EH (cell line): ENCODE measurements around the gene GZMM.
A peak's percentile ranks its signal among the peaks of the same experiment; 100 is the strongest.

Source experiments
- DNase-seq: peaks from one replicate; pipeline ENCODE4 v3.0.0-alpha.2; 2015; ENCODE audit warnings: low read depth

The GZMM gene

DNA sequence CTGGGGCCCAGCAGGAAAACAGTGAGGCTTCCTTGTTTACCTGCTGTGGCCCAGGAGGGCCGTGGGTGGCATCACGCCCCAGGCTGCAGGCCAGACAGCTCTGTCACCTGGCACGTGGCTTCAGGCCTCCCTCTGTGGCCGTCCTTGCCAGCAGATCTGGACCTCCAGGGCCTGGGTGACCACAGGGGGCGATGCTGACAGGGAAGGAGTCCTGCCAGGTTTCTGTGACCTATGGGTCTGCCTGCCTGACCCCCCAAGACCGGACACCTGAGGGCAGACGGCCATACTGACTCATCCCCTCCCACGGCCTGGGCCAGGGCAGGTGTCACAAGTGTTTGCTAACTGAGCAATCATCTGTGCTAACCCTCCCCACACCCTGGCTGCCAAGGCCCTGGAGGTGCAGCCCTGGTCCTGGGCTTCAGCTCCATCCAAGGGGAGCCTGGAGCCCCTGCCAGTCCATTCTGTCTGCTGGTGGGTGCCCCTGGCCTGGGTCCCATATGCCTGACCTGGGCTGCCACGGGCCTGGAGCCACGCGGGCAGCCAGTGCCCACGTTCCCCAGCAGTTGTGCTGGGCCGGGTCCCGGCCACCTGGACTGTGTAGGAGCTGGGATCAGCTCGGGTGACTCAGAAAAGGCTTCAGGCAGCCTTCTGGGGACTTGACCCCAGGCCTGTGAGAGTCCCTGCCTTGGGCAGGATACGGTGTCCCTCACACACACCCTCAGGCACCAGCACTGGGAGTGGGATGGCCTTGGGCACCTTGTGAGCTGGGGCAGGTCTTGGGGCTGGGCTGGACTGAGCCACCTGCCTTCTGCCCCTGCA, 8.6 kb upstream of the GZMM start:
- no peak for DNase-seq

DNA sequence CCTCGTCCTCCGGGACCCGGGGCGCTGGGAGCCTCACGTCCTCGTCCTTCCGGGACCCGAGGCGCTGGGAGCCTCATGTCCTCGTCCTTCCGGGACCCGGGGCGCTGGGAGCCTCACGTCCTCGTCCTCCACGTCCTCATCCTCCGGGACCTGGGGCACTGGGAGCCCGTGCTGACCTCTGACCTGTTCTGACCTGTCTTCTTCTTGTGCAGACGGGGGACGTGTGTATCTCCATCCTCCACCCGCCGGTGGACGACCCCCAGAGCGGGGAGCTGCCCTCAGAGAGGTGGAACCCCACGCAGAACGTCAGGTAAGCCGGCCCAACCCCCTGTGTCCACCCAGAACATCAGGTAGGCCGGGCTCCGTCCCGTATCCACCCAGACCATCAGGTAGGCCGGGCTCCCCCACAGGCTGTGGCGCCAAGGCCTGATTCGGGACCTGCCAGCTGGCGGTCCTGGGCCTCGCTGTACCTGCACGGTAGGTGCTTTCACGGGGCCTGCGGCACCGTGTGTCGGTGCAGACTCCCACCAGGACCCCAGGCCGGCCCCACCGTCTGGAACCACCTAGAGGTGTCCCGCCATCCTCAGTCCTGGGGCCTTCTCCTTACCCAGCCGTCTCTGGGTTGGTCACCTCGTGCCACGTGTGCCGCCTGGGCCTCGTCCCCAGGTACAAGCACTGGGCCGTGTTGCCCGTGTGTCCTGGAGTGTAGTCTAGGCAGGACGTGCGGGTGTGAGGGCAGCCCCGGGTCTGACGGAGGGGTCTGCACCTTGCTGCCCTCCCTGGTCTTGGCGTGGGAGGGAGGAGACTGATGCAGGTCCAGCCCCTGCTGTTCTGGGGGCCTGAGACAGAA, 7.6 kb upstream of the GZMM start:
- DNase-seq: no peak

DNA sequence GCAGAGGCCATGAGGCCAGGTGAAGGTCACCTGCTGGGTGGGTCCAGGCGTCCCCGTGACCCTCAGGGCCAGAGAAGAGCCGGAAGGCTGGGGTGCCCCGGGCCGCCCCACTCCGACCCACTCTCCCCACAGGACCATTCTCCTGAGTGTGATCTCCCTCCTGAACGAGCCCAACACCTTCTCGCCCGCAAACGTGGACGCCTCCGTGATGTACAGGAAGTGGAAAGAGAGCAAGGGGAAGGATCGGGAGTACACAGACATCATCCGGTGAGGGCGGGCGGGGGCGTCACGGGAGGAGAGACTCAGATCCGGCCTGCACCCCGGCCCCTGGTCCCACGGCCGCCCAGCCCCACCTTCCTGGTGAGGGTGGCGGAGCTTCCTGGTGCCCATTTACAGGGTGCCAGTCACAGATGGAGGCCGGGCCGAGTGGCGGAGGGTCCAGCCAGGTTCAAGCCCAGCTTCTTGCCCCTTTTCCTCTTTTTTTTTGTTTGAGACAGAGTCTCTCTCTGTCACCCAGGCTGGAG, 6.9 kb upstream of the GZMM start:
- DNase-seq: no peak

DNA sequence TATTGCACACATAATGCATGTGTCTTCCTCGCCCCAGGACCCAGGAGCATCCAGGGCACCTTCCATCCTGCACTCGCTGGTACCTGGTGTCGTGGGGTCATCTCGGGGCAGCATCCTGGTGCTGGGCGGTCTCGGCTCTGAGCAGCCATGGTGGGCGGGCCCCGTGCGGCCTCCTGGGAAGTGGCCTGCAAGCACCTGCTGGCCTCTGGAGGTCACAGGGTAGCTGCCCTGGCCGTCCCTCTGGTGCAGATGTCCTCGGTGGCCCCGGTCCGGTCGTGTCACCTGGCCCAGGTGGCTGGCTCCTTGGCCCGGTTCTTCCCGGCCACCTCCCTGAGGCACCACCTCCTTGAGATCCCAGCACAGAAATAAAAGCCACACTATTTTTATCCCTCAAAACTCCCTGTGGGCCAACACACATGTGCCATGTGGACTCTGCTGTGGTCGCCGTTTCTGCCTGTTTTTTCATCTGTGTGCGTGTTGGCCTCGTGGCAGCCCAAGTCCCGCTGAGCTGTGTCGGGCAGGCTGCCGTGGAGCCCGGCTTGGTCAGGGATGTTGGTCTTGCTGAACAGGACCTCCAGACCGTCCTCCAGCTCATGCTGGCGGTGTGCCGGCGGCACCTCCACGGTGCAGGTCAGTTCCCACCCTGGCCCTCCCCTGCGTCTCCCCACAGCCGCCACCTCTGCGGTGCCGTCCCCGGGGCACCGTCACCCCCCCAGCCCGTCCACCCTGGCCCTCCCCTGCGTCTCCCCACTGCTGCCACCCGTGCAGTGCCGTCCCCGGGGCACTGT, 5.0 kb upstream of the GZMM start:
- DNase-seq: no peak

DNA sequence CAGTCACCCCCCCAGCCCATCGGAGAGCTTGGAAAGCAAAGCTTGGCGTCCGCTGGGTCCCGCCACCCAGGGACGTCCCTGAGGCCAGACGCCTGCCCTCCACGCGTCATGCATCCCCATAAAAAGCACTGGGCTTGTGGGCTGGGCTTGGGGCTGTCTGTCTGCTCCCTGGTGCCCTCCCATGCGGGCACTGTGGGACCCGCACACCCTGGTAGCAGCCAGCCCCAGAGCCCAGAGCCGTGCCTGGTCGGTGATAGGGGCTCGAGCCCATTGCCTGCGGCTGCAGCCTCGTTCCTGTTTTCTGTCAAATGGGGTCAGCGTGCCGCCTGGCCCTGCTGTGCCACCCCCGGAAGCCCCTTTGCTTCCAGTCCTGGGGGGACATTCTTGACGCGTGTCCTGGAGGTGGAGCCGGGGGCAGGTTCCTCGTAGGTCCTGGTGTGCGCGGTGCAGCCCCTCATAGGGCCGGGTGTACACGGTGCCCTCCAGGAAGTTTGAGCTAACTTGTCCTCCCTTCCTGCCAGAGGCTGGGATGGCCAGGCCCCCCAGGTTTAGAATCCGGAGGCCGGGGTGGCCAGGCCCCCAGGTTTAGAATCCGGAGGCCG, 4.3 kb upstream of the GZMM start:
- no peak for DNase-seq

DNA sequence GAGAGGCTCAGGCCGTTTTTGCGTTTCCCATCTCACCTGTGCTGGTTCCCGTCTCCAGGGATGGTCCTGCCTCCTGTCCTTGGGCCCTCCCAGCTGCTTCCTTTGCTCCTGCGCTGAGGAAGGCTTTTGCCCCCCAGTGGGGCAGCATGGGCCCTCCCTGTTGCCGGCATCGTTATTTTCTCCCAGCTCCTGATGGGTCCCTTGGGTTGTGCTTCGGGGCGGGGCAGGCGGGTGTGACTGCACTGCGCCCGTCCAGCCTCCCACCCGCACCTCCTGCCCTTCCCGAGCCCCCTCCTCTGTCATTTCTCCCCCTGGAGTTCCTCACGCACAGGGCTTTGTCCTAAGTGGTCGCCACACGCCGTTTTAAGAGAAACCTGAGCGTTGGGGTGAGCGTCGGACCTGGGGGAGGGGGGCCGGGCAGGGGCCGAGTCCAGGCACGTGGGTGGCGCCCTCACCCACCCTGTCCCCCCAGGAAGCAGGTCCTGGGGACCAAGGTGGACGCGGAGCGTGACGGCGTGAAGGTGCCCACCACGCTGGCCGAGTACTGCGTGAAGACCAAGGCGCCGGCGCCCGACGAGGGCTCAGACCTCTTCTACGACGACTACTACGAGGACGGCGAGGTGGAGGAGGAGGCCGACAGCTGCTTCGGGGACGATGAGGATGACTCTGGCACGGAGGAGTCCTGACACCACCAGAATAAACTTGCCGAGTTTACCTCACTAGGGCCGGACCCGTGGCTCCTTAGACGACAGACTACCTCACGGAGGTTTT, 2.8 kb upstream of the GZMM start:
- no peak for DNase-seq

DNA sequence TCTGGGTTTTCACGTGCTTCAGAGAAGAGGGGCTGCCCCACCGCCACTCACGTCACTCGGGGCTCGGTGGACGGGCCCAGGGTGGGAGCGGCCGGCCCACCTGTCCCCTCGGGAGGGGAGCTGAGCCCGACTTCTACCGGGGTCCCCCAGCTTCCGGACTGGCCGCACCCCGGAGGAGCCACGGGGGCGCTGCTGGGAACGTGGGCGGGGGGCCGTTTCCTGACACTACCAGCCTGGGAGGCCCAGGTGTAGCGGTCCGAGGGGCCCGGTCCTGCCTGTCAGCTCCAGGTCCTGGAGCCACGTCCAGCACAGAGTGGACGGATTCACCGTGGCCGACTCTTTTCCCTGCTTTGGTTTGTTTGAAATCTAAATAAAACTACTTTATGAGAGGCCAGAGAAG, 2.2 kb upstream of the GZMM start:
- DNase-seq: no peak

DNA sequence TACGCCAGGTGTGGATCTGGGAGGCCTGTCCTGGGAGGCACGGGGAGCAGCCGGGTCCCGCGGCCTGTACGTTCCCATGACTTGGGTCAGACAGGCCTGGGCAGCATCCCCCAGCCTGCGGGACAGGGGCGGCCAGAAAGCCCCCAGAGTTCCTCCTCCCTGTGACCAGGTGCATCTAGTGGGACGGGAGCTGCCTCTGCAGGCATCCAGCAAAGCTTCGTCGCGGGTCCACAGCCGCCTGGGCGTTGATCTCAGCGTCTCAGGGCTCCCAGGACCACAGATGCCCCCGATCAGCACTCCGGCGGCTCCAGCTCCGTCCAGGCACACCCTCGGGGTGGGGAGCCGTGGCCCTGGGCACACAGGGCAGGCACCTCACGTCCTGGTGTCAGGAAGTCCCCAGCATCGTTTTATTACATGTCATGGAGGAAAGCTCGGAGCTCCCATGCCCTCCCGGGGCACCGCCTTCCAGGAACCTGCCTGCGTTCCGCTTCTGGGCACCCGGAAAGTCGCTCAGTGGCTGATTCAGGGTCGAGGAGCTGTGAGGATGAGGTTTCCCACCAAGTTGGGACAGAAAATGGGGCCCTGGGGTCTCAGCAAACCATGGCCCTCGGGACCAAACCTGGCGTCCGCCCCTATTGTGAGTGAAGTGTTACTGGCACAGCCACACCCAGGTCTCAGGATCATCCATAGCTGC, 1.5 kb upstream of the GZMM start:
- DNase-seq: no peak

DNA sequence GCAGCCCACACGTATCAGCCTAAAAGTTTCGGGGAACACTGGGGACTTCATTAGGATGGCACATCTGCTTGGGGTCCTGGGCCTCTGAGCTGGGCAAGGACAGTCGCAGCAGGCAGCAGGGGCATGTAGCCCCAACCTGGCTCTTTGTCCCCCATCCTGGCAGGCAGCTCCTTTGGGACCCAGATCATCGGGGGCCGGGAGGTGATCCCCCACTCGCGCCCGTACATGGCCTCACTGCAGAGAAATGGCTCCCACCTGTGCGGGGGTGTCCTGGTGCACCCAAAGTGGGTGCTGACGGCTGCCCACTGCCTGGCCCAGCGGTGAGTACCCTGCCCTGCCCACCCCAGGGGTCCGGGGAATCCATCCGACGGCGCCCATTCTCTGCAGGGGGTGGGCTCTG, 3.3 kb downstream of the GZMM start:
- no peak for DNase-seq

DNA sequence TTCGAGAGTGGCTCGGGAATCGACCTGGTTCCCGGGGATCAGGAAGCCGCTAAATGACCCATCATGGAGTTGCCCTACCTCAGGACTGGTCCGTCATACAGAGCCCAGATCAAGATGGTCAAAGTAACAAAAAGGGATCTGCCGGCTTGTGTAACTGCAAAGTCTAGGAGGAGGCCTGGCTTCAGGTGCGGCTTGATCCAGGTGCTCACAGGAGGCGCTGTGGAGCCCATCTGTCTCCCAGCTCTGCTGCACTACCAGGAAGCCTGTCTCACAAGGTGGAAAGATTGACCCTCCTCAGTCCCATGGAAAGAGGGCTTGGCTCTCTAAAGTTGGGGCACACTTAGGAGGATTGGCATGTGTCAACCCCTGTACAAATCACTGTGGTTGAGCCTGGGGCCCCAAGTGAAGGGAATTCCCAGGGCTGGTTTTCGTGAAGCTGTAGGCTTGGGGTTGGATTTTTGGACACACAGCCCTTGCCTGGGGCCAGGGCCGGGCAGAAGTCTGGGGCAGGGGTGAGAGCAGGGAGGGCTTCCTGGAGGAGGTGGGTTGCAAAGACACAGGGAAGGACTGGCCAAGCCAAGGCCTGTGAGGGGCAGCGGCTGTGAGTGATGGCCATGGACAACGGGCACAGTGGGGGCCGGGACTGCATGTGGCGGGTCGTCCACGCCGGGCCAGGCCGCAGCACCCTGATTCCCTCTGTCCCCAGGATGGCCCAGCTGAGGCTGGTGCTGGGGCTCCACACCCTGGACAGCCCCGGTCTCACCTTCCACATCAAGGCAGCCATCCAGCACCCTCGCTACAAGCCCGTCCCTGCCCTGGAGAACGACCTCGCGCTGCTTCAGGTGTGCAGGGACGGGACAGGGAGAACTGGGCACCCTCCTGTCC, 4.2 kb downstream of the GZMM start:
- DNase-seq: no peak

DNA sequence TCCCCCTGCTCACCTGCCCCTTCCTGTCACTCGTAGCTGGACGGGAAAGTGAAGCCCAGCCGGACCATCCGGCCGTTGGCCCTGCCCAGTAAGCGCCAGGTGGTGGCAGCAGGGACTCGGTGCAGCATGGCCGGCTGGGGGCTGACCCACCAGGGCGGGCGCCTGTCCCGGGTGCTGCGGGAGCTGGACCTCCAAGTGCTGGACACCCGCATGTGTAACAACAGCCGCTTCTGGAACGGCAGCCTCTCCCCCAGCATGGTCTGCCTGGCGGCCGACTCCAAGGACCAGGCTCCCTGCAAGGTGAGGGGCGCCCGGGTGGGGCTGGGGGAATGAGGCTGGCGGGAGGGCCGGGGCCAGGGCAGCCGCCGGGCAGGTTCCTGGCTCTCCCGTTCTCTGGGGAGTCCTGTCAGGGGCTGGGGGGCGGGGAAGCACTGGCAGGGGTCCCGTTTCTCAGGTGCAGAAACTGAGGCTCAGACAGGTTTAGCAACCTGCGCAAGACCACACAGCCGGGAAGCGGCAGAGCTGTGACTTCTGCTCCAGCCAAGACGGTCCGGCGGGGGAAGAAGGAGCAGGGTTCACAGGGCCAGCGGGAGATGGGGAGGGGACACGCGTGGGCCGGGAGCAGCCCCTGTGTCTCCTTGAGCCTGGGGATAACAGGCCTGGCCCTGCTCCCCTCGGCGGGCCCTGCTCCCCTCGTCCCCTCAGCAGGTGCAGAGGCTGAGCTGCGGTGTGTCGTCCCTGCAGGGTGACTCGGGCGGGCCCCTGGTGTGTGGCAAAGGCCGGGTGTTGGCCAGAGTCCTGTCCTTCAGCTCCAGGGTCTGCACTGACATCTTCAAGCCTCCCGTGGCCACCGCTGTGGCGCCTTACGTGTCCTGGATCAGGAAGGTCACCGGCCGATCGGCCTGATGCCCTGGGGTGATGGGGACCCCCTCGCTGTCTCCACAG, 5.3 kb downstream of the GZMM start:
- no peak for DNase-seq

DNA sequence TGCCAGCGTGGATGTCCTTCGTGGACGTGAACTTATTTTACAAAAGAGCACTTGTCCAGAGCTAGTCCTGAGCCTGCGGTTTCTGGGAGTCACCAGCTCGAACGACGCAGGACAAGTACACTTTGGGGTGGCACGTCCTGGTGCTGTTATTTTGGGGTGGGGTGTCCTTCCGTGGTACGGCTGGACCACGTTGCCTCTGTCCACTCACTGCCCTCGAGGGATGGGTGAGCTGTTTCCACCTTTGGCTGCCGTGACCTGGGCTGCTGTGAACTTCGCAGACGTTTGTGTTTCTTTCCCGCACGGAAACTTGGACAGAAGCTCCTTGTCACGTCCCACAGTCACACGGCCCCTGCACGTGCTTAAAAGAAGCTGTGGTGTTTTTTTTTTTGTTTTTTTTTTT, 11.0 kb downstream of the GZMM start:
- DNase-seq: no peak

DNA sequence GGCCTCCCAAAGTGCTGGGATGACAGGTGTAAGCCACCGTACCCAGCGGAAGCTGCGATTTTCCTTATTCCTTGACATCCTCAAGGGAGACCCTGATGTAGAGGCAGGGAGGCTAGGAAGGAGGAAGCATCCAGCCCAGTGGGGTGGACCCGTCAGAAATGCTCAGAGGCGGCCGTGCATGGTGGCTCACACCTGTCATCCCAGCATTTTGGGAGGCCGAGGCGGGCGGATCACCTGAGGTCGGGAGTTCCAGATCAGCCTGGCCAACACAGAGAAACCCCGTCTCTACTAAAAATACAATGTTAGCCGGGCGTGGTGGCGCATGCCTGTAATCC, 11.6 kb downstream of the GZMM start:
- DNase-seq: no peak

DNA sequence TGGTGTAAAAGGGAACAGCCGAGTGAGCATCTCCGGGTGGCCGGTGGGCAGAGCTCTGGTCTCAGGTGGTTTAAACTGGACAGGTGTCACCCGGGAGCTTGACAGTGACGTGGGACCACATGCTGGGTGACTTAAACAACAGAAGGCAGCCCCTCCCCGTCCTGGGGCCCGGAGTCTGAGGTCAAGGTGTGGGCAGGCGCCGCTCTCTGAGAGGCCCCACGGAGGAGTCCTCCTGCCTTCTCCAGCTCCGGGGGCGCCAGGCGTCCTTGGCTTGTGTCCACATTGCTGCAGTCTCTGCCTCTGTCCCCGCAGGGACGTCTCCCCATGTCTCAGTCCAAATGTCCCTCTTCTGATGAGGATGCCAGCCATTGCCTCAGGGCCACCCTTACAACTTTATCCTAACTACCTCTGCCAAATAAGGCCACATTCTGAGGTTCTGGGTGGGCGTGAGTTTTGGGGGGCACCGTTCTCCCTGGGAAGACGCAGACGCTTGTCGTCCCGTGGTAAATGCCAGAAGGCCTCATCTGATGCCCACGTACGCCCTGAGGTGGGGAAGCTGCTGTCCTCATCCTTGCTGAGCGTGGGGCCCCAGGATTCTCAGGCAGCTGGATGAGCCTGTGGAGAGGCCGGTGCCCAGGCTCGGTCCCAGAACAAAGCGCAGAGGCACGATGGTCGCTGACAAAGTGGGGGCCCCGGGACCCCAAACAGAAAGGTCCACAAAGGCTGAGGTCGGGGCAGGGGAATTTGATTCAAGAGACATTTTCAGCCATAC, 12.9 kb downstream of the GZMM start:
- DNase-seq: no peak

DNA sequence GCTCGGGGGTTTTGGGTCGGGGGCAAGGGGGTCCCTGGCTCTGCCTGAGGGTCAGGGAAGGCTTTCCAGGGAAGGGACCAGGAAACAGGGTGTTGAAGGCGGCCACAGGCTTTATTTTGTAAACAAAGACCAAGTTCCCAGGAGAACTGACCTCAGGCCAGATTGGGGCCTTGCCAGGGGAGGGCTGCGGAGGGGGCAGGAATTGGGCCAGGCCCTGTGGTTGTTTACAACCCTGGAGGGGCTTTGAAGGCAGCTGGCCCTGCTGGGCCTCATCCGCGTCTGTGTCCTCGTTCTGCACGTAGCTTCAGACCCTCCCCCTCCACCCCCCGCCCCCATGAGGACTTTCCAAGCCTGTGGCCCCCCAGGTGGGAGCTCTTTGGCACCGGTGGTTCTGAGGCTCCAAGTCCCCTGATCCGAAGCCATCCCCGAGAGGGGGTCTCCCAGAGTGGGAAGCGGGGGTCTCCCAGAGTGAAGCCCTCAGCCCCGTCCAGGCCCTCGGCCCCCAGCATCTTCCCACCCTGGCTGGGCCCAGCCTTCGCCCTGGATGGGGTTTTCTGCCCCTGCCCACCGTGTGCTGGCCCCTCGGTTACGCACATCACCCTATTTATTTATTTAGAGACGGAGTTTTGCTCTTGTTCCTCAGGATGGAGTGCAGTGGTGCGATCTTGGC, 15.1 kb downstream of the GZMM start:
- DNase-seq: peak; percentile 23

DNA sequence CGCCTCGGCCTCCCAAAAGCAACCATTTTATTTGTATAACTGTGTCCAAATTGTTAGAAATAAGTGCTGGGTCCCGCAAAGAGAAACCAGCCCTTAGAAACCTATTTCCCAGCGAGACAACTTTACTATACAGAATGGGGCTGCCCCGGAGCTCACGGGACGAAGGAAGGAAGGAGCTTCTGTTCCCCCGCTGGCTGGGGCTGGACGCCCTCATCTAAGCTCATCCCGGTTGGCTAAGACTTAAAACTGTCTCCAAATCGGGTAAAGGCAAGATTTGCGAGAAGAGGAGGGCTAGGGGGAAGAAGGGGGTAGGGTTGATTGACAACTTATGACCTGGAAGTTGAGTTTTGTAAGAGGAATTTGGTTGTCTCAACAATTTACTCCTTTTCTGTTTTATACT, 16.3 kb downstream of the GZMM start:
- DNase-seq: no peak

DNA sequence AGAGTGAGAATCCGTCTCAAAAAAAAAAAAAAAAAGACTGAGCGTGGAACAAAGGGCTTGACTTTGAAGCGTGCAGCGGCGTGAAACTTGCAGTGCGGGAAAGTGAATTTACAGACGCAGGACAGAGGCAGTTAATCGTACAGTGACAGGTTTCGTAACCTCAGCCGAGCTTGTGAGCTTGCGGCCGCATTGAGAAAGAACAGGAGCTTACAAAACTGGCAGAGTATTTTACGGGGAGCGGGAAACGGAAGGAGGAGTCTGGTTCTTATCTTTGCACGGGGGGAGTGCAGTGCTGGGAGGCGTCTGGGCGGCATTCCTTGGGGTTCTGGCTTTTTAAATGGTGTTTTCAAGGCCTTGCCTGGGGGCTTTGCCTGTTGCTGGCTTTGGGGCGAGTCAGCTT, 22.6 kb downstream of the GZMM start:
- peak; percentile 72 for DNase-seq
